GM12874 (cell line): ENCODE measurements around the gene SMKR1.

ENCODE experiments used
- CTCF ChIP-seq: IDR thresholded peaks from 2 replicates; pipeline ENCODE4 v1.5.1; 2011; ENCODE audit warnings: low read depth, mild to moderate bottlenecking, control low read depth, low read length, moderate library complexity; ENCODE audit not compliant: insufficient read depth

Gene SMKR1

GRCh38 chr7:129531721-129532120 lies 29.4 kb downstream of the SMKR1 start:
- no peak for TF ChIP-seq CTCF

GRCh38 chr7:129532375-129532774 lies 30.0 kb downstream of the SMKR1 start:
- no peak for TF ChIP-seq CTCF

GRCh38 chr7:129535896-129536295 lies 33.6 kb downstream of the SMKR1 start:
- no peak for TF ChIP-seq CTCF

GRCh38 chr7:129536323-129536722 lies 34.0 kb downstream of the SMKR1 start:
- TF ChIP-seq CTCF: no peak

DNA sequence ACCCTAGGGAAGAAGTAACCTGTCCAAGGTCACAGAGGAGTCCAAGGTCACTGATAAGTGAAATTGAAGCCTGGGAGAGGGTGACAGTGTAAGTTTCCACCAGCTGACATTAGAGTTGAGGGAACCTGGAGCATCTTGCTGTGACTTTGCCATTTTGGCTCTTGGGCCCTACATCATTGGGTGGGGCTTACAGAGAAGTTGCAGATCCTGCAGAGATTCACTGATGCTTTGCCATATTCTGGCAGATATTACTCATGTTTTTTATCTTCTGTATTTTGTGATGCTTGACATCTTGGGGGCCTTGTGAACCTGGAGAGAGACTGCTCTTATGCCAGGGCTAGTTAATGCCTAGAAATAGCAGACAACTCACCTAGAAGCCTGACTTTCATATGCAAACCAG lies 36.5 kb downstream of the SMKR1 start:
- no peak for TF ChIP-seq CTCF

DNA sequence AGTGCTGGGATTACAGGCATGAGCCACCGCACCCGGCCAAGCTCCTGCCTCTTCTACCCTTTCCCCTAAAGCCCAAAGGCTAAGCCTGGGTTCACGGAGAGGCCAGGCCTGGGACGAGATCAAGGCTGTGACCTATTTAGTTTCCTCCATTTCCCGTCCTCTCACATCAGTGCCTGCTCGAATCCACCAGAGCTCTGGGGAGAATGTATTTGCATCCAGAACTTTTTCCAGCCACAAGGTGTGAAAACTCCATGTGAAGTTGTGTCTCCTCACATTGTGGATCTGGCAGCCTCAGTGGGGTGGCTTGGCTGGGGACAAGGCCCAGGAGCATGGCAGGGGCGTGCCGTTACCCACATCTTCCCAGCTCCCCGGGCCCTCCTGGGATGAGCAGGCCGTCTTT lies 38.0 kb downstream of the SMKR1 start:
- TF ChIP-seq CTCF: no peak

GRCh38 chr7:129544700-129545099 lies 42.4 kb downstream of the SMKR1 start:
- no peak for TF ChIP-seq CTCF
